ENCODE data around the gene ABO. TPM values are rescaled to one million over a fixed set of nuclear protein-coding genes. Genes with fewer than 3 reads are reported as not detected.

The ABO gene
- total and polyA plus RNA-seq, 2 donors from 2014 or later, result 25.0 to 29.0 TPM

DNA sequence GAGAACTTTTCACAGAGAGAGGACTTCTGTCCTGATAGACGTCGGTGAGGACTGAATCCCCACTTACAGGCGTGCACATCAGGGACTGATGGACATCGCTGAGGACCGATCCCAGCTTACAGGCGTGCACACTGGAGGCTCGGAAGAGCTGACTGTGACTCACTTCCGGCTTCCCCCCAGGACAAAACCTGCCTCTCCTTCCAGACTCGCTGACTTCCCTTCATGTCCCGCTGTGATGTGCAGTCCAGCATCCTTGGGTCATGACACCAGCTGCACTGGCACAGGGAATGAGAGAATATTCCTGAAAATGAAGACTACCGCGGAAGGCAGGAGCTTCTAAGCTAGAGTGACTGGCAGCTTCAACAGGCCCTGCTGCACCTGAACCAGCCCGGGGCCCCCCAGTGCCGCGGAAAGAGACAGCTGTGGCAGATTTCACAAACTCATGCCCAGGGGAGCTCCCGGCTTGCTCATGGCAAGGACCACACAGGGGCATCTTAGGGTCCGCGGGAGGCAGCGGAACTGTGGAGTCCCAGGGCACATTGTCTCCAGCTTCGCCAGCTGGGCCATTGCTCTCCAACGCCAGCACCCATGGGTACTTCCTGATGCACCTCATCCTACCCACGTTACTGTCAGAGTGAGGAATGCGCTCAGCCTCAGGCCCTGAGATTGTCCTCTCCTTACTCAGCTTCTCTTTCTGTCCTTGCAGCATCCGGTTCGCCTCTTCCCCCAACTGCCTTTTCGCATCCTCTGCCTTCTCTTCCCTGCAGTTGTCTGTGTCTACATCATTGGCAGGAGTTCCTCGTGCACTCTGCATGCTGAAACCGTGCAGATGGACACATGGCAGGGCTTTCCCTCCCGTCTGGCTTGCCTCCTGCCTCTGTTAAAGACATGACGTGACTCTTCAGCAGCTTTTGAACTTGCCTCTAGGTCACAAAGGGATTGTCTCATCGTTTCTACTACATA is 31.5 kb upstream of the ABO start:
- DNase-seq, result peak in 1 of 5 donors; percentile 69
- intact Hi-C loops (cut with DNase I), result no loop called here
- H3K36me3 ChIP-seq (ENCODE audit: control insufficient read depth in 2 of 3, insufficient read depth in 3 of 3, low read length in 3 of 3), result no peaks in the 10 kb centered on the region
- H3K9ac ChIP-seq (ENCODE audit: low read length in 3 of 3), result no peak overlapping the region
- no peaks in the 10 kb centered on the region for H3K27me3 ChIP-seq (ENCODE audit: control insufficient read depth, insufficient read depth, low read length)
- no peak overlapping the region for H3K4me3 ChIP-seq (ENCODE audit: low read length in 3 of 3)
- FAIRE-seq, result no peak
- no peak overlapping the region for H3K27ac ChIP-seq (ENCODE audit: low read depth in 2 of 2, low read length in 2 of 2)
- no peaks in the 10 kb centered on the region for H3K4me1 ChIP-seq (ENCODE audit: control insufficient read depth in 2 of 3, insufficient read depth in 2 of 3, low read depth in 1 of 3, low read length in 3 of 3)
- no peaks in the 10 kb centered on the region for H3K9me3 ChIP-seq (ENCODE audit: control insufficient read depth in 2 of 3, insufficient read depth in 1 of 3, low read length in 3 of 3)
- TF ChIP-seq, protein P1, sequence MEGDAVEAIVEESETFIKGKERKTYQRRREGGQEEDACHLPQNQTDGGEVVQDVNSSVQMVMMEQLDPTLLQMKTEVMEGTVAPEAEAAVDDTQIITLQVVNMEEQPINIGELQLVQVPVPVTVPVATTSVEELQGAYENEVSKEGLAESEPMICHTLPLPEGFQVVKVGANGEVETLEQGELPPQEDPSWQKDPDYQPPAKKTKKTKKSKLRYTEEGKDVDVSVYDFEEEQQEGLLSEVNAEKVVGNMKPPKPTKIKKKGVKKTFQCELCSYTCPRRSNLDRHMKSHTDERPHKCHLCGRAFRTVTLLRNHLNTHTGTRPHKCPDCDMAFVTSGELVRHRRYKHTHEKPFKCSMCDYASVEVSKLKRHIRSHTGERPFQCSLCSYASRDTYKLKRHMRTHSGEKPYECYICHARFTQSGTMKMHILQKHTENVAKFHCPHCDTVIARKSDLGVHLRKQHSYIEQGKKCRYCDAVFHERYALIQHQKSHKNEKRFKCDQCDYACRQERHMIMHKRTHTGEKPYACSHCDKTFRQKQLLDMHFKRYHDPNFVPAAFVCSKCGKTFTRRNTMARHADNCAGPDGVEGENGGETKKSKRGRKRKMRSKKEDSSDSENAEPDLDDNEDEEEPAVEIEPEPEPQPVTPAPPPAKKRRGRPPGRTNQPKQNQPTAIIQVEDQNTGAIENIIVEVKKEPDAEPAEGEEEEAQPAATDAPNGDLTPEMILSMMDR (IDR thresholded peaks at IDR 0.05; ENCODE audit: borderline replicate concordance, extremely low read depth, insufficient read depth), result no peak

DNA sequence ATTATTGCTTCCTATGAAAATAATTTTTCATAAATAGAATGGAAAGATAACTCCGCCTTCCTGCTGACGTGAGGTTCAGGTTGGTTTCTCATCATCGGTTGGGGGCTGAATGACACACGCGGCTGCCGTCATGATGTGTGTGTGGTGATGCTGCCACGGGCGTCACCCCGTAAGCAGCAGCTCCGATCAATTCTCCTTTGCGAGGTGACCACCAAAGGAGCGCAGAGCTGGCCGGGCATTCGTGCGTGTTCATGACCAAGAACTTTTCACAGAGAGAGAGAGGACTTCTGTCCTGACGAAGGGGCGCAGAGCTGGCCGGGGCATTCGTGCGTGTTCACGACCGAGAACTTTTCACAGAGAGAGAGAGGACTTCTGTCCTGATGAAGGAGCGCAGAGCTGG is 30.7 kb upstream of the ABO start:
- intact Hi-C loops (cut with DNase I), result no loop called here

DNA sequence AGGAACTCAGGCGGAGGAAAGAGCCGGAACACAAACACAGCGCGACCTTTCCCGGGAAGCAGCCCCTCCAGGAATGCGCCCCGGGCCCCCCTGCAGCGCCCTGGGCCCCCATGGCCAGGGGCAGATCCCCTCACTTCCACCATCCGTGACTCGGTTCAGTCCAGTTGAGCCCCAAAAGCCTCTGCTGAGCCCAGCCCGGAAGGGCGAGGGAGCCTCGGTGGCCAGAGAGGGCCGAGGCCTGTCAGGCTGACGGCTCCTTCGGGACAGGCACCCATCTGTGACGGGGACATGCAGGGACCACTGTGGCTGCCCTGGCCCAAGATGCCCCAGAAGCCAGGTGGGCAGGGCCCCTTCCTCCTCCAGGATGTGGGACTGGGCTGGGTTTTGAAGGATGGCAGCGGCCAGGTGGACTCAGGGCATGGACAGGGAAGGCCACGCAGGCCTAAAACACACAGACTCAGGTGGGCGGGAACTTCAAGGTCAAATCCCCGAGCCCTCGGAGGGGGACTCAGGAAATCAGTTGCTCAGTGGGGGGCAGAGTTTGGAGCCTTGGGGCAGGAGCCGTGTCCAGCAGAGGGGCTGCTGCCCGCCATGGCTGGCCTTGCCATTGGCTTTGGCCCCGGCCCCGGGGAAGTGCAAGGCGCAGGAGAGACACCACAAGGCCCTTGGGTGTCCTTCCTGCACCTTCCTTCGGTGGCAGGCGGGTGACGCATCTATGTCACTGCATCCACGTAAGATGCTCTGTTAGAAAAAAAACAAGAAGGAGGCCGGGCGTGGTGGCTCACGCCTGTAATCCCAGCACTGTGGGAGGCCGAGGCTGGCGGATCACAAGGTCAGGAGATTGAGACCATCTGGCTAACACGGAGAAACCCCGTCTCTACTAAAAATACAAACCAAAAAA is 29.7 kb upstream of the ABO start:
- no peaks in the 10 kb centered on the region for H3K4me1 ChIP-seq (ENCODE audit: control insufficient read depth in 2 of 3, insufficient read depth in 2 of 3, low read depth in 1 of 3, low read length in 3 of 3)
- TF ChIP-seq, protein P1 (IDR thresholded peaks at IDR 0.05; ENCODE audit: borderline replicate concordance, extremely low read depth, insufficient read depth), result no peak
- no peak overlapping the region for H3K4me3 ChIP-seq (ENCODE audit: low read length in 3 of 3)
- DNase-seq, result peak in 1 of 5 donors; percentile 60
- intact Hi-C loops (cut with DNase I), result no loop called here
- H3K9me3 ChIP-seq (ENCODE audit: control insufficient read depth in 2 of 3, insufficient read depth in 1 of 3, low read length in 3 of 3), result no peaks in the 10 kb centered on the region
- no peak overlapping the region for H3K9ac ChIP-seq (ENCODE audit: low read length in 3 of 3)
- no peaks in the 10 kb centered on the region for H3K36me3 ChIP-seq (ENCODE audit: control insufficient read depth in 2 of 3, insufficient read depth in 3 of 3, low read length in 3 of 3)
- H3K27ac ChIP-seq (ENCODE audit: low read depth in 2 of 2, low read length in 2 of 2), result no peak overlapping the region
- H3K27me3 ChIP-seq (ENCODE audit: control insufficient read depth, insufficient read depth, low read length), result no peaks in the 10 kb centered on the region
- no peak for FAIRE-seq

More for the DNA sequence above, 30.7 kb upstream of the ABO start:
- no peaks in the 10 kb centered on the region for H3K9me3 ChIP-seq (ENCODE audit: control insufficient read depth in 2 of 3, insufficient read depth in 1 of 3, low read length in 3 of 3)
- no peaks in the 10 kb centered on the region for H3K4me1 ChIP-seq (ENCODE audit: control insufficient read depth in 2 of 3, insufficient read depth in 2 of 3, low read depth in 1 of 3, low read length in 3 of 3)
- TF ChIP-seq, protein P1 (IDR thresholded peaks at IDR 0.05; ENCODE audit: borderline replicate concordance, extremely low read depth, insufficient read depth), result no peak
- no peak for DNase-seq
- no peak overlapping the region for H3K9ac ChIP-seq (ENCODE audit: low read length in 3 of 3)
- no peak for FAIRE-seq
- no peak overlapping the region for H3K27ac ChIP-seq (ENCODE audit: low read depth in 2 of 2, low read length in 2 of 2)
- no peak overlapping the region for H3K4me3 ChIP-seq (ENCODE audit: low read length in 3 of 3)
- H3K36me3 ChIP-seq (ENCODE audit: control insufficient read depth in 2 of 3, insufficient read depth in 3 of 3, low read length in 3 of 3), result no peaks in the 10 kb centered on the region
- no peaks in the 10 kb centered on the region for H3K27me3 ChIP-seq (ENCODE audit: control insufficient read depth, insufficient read depth, low read length)
